Measurements from ENCODE around the gene MYL7. TPM values are rescaled to one million over a fixed set of nuclear protein-coding genes. Genes with fewer than 3 reads are reported as not detected.

Gene MYL7
- total and polyA plus RNA-seq, 12 donors, result 146 to 6,323 (median 1,764) TPM

- ATAC-seq (peak in 1 of 8 donors; percentile 3), DNase-seq (no peak)
- TF ChIP-seq, protein P1, sequence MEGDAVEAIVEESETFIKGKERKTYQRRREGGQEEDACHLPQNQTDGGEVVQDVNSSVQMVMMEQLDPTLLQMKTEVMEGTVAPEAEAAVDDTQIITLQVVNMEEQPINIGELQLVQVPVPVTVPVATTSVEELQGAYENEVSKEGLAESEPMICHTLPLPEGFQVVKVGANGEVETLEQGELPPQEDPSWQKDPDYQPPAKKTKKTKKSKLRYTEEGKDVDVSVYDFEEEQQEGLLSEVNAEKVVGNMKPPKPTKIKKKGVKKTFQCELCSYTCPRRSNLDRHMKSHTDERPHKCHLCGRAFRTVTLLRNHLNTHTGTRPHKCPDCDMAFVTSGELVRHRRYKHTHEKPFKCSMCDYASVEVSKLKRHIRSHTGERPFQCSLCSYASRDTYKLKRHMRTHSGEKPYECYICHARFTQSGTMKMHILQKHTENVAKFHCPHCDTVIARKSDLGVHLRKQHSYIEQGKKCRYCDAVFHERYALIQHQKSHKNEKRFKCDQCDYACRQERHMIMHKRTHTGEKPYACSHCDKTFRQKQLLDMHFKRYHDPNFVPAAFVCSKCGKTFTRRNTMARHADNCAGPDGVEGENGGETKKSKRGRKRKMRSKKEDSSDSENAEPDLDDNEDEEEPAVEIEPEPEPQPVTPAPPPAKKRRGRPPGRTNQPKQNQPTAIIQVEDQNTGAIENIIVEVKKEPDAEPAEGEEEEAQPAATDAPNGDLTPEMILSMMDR (IDR thresholded peaks at IDR 0.05), result no peak
- Histone ChIP-seq H3K36me3 (no peaks in the 10 kb centered on the region), H3K9me3 (no peaks in the 10 kb centered on the region), H3K27ac (no peak overlapping the region), H3K27me3 (peaks cover 0 to 26% (median 9%) of the 10 kb centered on the region in 7 donors), H3K4me3 (no peak overlapping the region), H3K4me1 (peaks cover 0 to 18% (median 12%) of the 10 kb centered on the region in 9 donors)
- intact Hi-C loops (cut with DNase I), result loop anchor here in 2 of 10 donors (10.0 kb wide), 1 partner anchor 47 kb away; no protein-coding TSS in a partner anchor
- 73 to 79% methylated on average over 2 of the region's 2 CpGs for WGBS, 2 donors
Observed at GRCh38 chr7:44148166-44148565, 7.0 kb upstream of the MYL7 start.

DNA sequence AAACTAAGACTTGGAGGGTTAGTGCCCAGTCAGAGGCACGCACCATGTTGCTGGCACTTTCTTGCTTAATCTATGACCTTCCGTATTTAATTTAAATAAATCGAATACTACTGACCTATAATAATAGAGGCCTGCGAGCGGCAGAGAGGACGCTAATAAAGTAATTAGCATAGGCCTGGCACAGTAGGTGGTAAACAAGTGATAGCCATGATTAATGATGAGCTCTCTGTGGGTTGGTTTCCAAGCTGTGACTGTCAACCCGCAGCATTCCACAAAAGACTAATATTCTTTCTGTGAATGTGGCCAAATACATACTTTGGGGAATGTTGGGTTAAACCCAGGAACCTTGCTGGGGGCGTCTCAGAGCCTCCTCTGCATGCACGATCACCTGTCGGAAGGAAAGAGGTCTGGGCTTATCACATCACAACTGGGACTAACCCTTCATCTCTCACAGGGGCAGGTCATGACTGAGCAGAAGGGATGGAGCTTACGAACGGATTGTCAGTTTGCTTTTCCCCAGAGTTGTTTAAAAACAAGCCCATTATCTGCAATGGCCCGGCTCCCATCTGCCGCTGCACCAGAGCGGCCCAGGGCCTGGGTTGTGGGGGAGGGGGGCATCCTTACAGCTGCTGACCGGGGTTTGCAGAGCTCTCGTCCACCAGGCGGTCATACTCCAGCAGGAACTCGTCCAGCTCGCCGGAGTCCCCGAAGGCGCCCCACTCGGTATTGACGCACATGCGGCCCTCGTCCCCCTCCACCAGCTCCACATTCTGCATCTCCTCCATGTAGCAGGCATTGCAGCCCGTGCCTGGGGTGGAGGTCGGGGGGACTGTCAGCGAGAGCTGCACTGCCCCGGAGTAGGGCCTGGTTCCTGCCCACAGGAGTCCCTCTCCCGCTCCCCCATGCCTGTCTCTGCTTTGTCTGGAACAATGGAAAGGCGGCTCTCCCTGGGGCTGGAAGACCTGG is 6.2 kb upstream of the MYL7 start:
- ATAC-seq (peak in 1 of 8 donors; percentile 13), DNase-seq (peak in 1 of 2 donors; percentile 36)
- Histone ChIP-seq H3K27me3 (peaks cover 0 to 26% (median 9%) of the 10 kb centered on the region in 7 donors), H3K9me3 (no peaks in the 10 kb centered on the region), H3K27ac (no peak overlapping the region), H3K4me1 (peaks cover 0 to 18% (median 12%) of the 10 kb centered on the region in 9 donors), H3K36me3 (no peaks in the 10 kb centered on the region), H3K4me3 (peak overlapping the region in 1 of 10 donors; percentile 57)
- intact Hi-C loops (cut with DNase I), result loop anchor here in 2 of 10 donors (10.0 kb wide), 1 partner anchor 47 kb away; no protein-coding TSS in a partner anchor
- WGBS, 2 donors, result 57 to 65% methylated on average over 33 of the region's 33 CpGs
- TF ChIP-seq, protein P1 (IDR thresholded peaks at IDR 0.05), result no peak

DNA sequence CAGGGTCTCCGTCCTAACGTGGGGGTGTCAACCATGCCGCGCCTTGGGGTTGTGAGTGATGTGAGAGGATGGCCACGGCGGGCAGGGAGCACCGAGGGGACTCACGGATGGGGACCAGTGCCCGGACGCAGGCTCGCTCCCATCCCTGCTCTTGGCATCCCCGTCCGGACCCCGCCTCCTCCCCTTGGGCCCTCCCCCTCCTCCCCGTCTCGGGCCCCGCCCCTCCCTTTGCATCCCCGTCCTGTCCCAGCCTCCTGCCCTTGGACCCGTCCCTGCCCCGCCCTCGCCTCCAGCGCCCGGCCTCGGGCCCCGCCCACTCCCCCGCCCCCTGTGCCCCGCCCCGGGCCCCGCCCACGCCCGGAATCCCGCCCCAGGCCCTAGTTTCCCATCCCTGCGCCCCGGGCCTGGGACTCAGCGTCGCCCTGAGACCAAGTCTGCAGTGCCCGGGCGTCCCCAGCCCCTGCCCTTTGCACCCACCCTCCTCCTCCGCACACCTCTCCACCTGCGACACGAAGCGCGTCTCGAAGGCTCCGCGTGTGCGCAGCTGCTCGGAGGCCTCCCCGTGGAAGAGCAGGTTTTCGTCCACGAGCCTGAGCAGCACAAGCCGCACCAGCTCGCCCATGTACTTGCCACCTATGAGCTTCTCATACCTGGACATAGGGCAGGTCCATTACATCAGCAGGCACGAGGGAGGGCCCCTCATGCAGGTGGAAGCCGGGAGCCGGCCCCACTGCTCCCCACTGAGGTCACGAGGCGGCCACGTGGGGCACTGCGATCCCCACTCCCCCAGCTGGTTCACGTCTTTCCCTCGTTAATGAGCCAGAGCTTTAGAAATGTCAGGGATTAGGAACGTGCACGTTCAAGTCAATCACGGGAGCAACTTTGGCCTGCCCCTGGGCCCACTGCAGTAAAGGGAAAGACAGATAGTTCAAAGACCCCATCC is 5.1 kb upstream of the MYL7 start:
- no peaks in the 10 kb centered on the region for H3K36me3 ChIP-seq
- H3K4me3 ChIP-seq, result peak overlapping the region; percentile 18 to 59 (median 54)
- ATAC-seq (peak; percentile 83 to 93 (median 91)), DNase-seq (peak; percentile 79 to 86)
- no peak overlapping the region for H3K27ac ChIP-seq
- no peaks in the 10 kb centered on the region for H3K9me3 ChIP-seq
- 18 to 27% methylated on average over 59 to 65 of the region's 65 CpGs for WGBS, 2 donors
- intact Hi-C loops (cut with DNase I), result loop anchor here in 2 of 10 donors (10.0 kb wide), 1 partner anchor 49 kb away; no protein-coding TSS in a partner anchor
- peaks cover 0 to 21% (median 12%) of the 10 kb centered on the region in 9 donors for H3K4me1 ChIP-seq
- H3K27me3 ChIP-seq, result peaks cover 0 to 26% (median 9%) of the 10 kb centered on the region in 7 donors
- TF ChIP-seq, protein P1 (IDR thresholded peaks at IDR 0.05), result no peak

All from heart right ventricle (tissue), 16 donors.